Kidney epithelial cell (primary cell): ENCODE data around the gene PRKCA. TPM values are rescaled to one million over a fixed set of nuclear protein-coding genes. Genes with fewer than 3 reads are reported as not detected.
A peak's percentile ranks its signal among the peaks of the same experiment; 100 is the strongest.
"Not testable (repeated sequence)": the region's sequence is repeated elsewhere in the genome, so short reads cannot be mapped to it uniquely, and the experiment has no call there.

ENCODE experiments used
- DNase-seq: peaks from one replicate; pipeline ENCODE4 v3.0.0-alpha.2; 2010; ENCODE audit warnings: low read depth
- H3K27me3 ChIP-seq: 2 replicates; pipeline ENCODE4 v1.6.0; 2011; ENCODE audit warnings: low read length; ENCODE audit not compliant: control insufficient read depth, insufficient read depth
- H3K36me3 ChIP-seq: 2 replicates; pipeline ENCODE4 v1.5.1; 2011; ENCODE audit warnings: low read length; ENCODE audit not compliant: control insufficient read depth, insufficient read depth
- H3K4me3 ChIP-seq: 2 replicates; pipeline ENCODE4 v1.5.1; 2011; ENCODE audit warnings: low read depth, mild to moderate bottlenecking, control low read depth, low read length
- CTCF ChIP-seq: IDR thresholded peaks from 2 replicates; pipeline ENCODE4 v1.5.1; 2011; ENCODE audit warnings: mild to moderate bottlenecking, moderate library complexity, low read length, control low read depth, inconsistent platforms; ENCODE audit not compliant: insufficient read depth, poor library complexity, severe bottlenecking
- total RNA-seq: library from RNA; depleted of rRNA; stranded (reverse); fragments of >200 nt; gene quantifications from 2 replicates; pipeline ENCODE4 v1.2.3, GENCODE V29; 2015

The PRKCA gene
- total RNA-seq, 1 donor from 2014 or later, result 5.7 TPM

- Histone ChIP-seq H3K4me3 (no peak overlapping the region), H3K27me3 (no peaks in the 10 kb centered on the region), H3K36me3 (no peaks in the 10 kb centered on the region)
- DNase-seq, result no peak
- TF ChIP-seq CTCF, result no peak
Measured at GRCh38 chr17:66345264-66345663, 42.9 kb downstream of the PRKCA start.

GRCh38 chr17:66345949-66346638 lies 43.7 kb downstream of the PRKCA start:
- not testable (repeated sequence) for H3K27me3 ChIP-seq, H3K4me3 ChIP-seq, H3K36me3 ChIP-seq, DNase-seq

GRCh38 chr17:66347661-66348514 lies 45.5 kb downstream of the PRKCA start:
- H3K27me3 ChIP-seq, result no peaks in the 10 kb centered on the region
- no peak overlapping the region for H3K4me3 ChIP-seq
- DNase-seq, result no peak
- no peaks in the 10 kb centered on the region for H3K36me3 ChIP-seq
- no peak for TF ChIP-seq CTCF

GRCh38 chr17:66348584-66349165 lies 46.3 kb downstream of the PRKCA start:
- H3K27me3 ChIP-seq, result no peaks in the 10 kb centered on the region
- H3K4me3 ChIP-seq, result no peak overlapping the region
- no peak for TF ChIP-seq CTCF
- peak; percentile 64 for DNase-seq
- H3K36me3 ChIP-seq, result no peaks in the 10 kb centered on the region

- Histone ChIP-seq H3K36me3 (no peaks in the 10 kb centered on the region), H3K27me3 (no peaks in the 10 kb centered on the region), H3K4me3 (no peak overlapping the region)
- no peak for DNase-seq
- TF ChIP-seq CTCF, result no peak
Measured at GRCh38 chr17:66349521-66350254, 47.3 kb downstream of the PRKCA start.

GRCh38 chr17:66350576-66350975 lies 48.2 kb downstream of the PRKCA start:
- not testable (repeated sequence) for DNase-seq, H3K27me3 ChIP-seq, H3K36me3 ChIP-seq, H3K4me3 ChIP-seq
